Hematopoietic multipotent progenitor cell (in vitro differentiated cells): ENCODE measurements around the gene ASB17. TPM values are rescaled to one million over a fixed set of nuclear protein-coding genes. Genes with fewer than 3 reads are reported as not detected.

Experiments
- total RNA-seq: library from RNA; depleted of rRNA; stranded (reverse); fragments of >200 nt; gene quantifications from one replicate; pipeline ENCODE4 v1.2.3, GENCODE V29; 2012

Gene ASB17
- total RNA-seq, 1 donor = not detected

Other genes with a start within 250 kb of the ASB17 start
- gene ACADM, start 207.7 kb downstream of the ASB17 start, total RNA-seq = 14.8 TPM
- gene RABGGTB, start 146.1 kb downstream of the ASB17 start, total RNA-seq = 65.4 TPM
- gene MSH4, start 135.5 kb downstream of the ASB17 start, total RNA-seq = 0.27 TPM
- gene ST6GALNAC3, start 142.3 kb upstream of the ASB17 start, total RNA-seq = under 0.01 TPM